H1 (cell line): ENCODE results near the gene TP63. TPM values are rescaled to one million over a fixed set of nuclear protein-coding genes. Genes with fewer than 3 reads are reported as not detected.

Experiments used
- CTCF ChIA-PET: fragments of 300-600 bp; sonication (Branson Sonifier 250); formaldehyde crosslinking; loops from one replicate; lab custom pipeline; 2021; ENCODE audit not compliant: partially characterized antibody; lab: Charles Lee
- POLR2A ChIA-PET: fragments of 300-600 bp; sonication (Branson Sonifier 250); formaldehyde crosslinking; loops from one replicate; lab custom pipeline; 2021; ENCODE audit warnings: inconsistent platforms; ENCODE audit not compliant: partially characterized antibody; lab: Charles Lee
- DNase-seq, 2 experiments: peaks; one replicate each; pipeline versions ENCODE4 v3.0.0 to v3.0.0-alpha.2; 2010 to 2022; ENCODE audit warnings: low spot score in 2 of 2, low read depth in 1 of 2, mixed read lengths in 1 of 2
- FAIRE-seq: peaks from 2 replicates; lab custom pipeline; 2011; peaks lifted over from hg19 to GRCh38; lab: Jason Lieb, UNC
- H2AFZ ChIP-seq: 2 replicates; pipeline ENCODE4 v1.8.1; 2012; ENCODE audit warnings: low read length, inconsistent platforms
- H2AK5ac ChIP-seq: 2 replicates; pipeline ENCODE4 v1.6.1; 2013; ENCODE audit warnings: low read depth, low read length
- H2BK120ac ChIP-seq: replicated peaks from 2 replicates; pipeline ENCODE3; 2013; ENCODE audit warnings: low read depth, low read length, inconsistent platforms
- H2BK12ac ChIP-seq: 2 replicates; pipeline ENCODE4 v1.6.1; 2013; ENCODE audit warnings: low read depth, low read length
- H2BK15ac ChIP-seq: 2 replicates; pipeline ENCODE4 v1.6.1; 2013; ENCODE audit warnings: low read length
- H2BK20ac ChIP-seq: 2 replicates; pipeline ENCODE4 v1.6.1; 2013; ENCODE audit warnings: low read length
- H2BK5ac ChIP-seq: 2 replicates; pipeline ENCODE4 v1.6.1; 2013; ENCODE audit warnings: low read depth, low read length
- H3K14ac ChIP-seq: 2 replicates; pipeline ENCODE4 v1.6.1; 2013; ENCODE audit warnings: inconsistent platforms; ENCODE audit not compliant: insufficient read length
- H3K18ac ChIP-seq: 2 replicates; pipeline ENCODE4 v1.6.1; 2013; ENCODE audit warnings: low read length; ENCODE audit errors: extremely low read depth
- H3K23ac ChIP-seq: 2 replicates; pipeline ENCODE4 v1.6.1; 2013; ENCODE audit warnings: inconsistent platforms; ENCODE audit not compliant: insufficient read length
- H3K23me2 ChIP-seq: 2 replicates; pipeline ENCODE4 v1.6.1; 2013; ENCODE audit warnings: low read depth, low read length
- H3K27ac ChIP-seq: 2 replicates; pipeline ENCODE4 v1.6.1; 2011; ENCODE audit warnings: low read depth, low read length, inconsistent platforms
- H3K27me3 ChIP-seq, 4 experiments: replicated peaks in 1 of 4; 1 replicate in 1 of 4; 2 replicates in 3 of 4; pipeline versions ENCODE4 v1.6.1 to v1.8.1; 2011 to 2013; ENCODE audit warnings: low read length in 3 of 4, mild to moderate bottlenecking in 3 of 4, inconsistent platforms in 2 of 4, mixed read lengths in 2 of 4, moderate library complexity in 1 of 4; ENCODE audit not compliant: control insufficient read depth in 3 of 4, insufficient read depth in 3 of 4; ENCODE audit errors: extremely low read depth in 1 of 4
- H3K36me3 ChIP-seq, 4 experiments: 2 replicates each; pipeline versions ENCODE4 v1.6.1 to v1.8.1; 2011 to 2013; ENCODE audit warnings: mild to moderate bottlenecking in 4 of 4, low read length in 3 of 4, moderate library complexity in 2 of 4, control low read depth in 1 of 4, inconsistent platforms in 1 of 4; ENCODE audit not compliant: insufficient read depth in 4 of 4, control insufficient read depth in 2 of 4
- H3K4ac ChIP-seq: replicated peaks from 2 replicates; pipeline ENCODE3; 2013; ENCODE audit warnings: low read length, low read depth, mixed read lengths, inconsistent platforms; ENCODE audit not compliant: insufficient read length
- H3K4me1 ChIP-seq, 4 experiments: replicated peaks in 1 of 4; 1 replicate in 1 of 4; 2 replicates in 3 of 4; pipeline versions ENCODE4 v1.6.1 to v1.8.1; 2011 to 2013; ENCODE audit warnings: low read length in 3 of 4, inconsistent platforms in 2 of 4, mixed read lengths in 1 of 4; ENCODE audit not compliant: insufficient read depth in 4 of 4, control insufficient read depth in 3 of 4
- H3K4me2 ChIP-seq, 2 experiments: 2 replicates each; pipeline versions ENCODE4 v1.6.1 to v1.8.1; 2011 to 2013; ENCODE audit warnings: low read depth in 2 of 2, low read length in 2 of 2, control low read depth in 1 of 2, inconsistent platforms in 1 of 2, mild to moderate bottlenecking in 1 of 2; ENCODE audit not compliant: insufficient read depth in 1 of 2
- H3K4me3 ChIP-seq, 4 experiments: fragments of 200-600, 300-600 bp in 1 of 4; sonication (generic), shearing (Covaris generic), sonication (Bioruptor Twin) in 1 of 4; 2 replicates each; pipeline versions ENCODE4 v1.5.1 to v1.8.1; 2011 to 2016; ENCODE audit warnings: low read length in 4 of 4, low read depth in 3 of 4, control low read depth in 2 of 4, inconsistent platforms in 2 of 4, mild to moderate bottlenecking in 2 of 4, mixed read lengths in 1 of 4, moderate library complexity in 1 of 4; ENCODE audit not compliant: insufficient read depth in 2 of 4; ENCODE audit errors: extremely low read depth in 1 of 4
- H3K56ac ChIP-seq: replicated peaks from 2 replicates; pipeline ENCODE3; 2013; ENCODE audit warnings: low read depth, mild to moderate bottlenecking, mixed read lengths, low read length, inconsistent platforms; ENCODE audit not compliant: insufficient read length
- H3K79me1 ChIP-seq: 2 replicates; pipeline ENCODE4 v1.6.1; 2013; ENCODE audit warnings: low read depth, low read length, control low read depth
- H3K79me2 ChIP-seq, 2 experiments: 2 replicates each; pipeline versions ENCODE4 v1.6.1 to v1.8.1; 2012 to 2013; ENCODE audit warnings: low read length in 2 of 2, mild to moderate bottlenecking in 2 of 2, inconsistent platforms in 1 of 2; ENCODE audit not compliant: insufficient read depth in 2 of 2, control insufficient read depth in 1 of 2
- H3K9ac ChIP-seq, 4 experiments: replicated peaks in 1 of 4; 1 replicate in 1 of 4; 2 replicates in 3 of 4; pipeline versions ENCODE4 v1.6.1 to v1.8.1; 2011 to 2013; ENCODE audit warnings: low read depth in 3 of 4, low read length in 3 of 4, control low read depth in 2 of 4, mild to moderate bottlenecking in 2 of 4, moderate library complexity in 2 of 4, inconsistent platforms in 1 of 4; ENCODE audit errors: extremely low read depth in 1 of 4
- H3K9me3 ChIP-seq, 2 experiments: 2 replicates each; pipeline versions ENCODE4 v1.6.1 to v1.8.1; 2012 to 2013; ENCODE audit warnings: mild to moderate bottlenecking in 2 of 2, moderate library complexity in 2 of 2, control low read depth in 1 of 2, inconsistent platforms in 1 of 2, low read depth in 1 of 2, low read length in 1 of 2, mixed read lengths in 1 of 2; ENCODE audit not compliant: insufficient read depth in 2 of 2
- H4K20me1 ChIP-seq, 2 experiments: replicated peaks in 1 of 2; 2 replicates each; pipeline versions ENCODE3 to v1.8.1; 2011 to 2013; ENCODE audit warnings: inconsistent platforms in 2 of 2, low read length in 2 of 2, mild to moderate bottlenecking in 1 of 2; ENCODE audit not compliant: insufficient read depth in 2 of 2, control insufficient read depth in 1 of 2
- H4K5ac ChIP-seq: 2 replicates; pipeline ENCODE4 v1.6.1; 2013; ENCODE audit warnings: low read length, low read depth, mixed read lengths, inconsistent platforms; ENCODE audit not compliant: insufficient read length
- H4K8ac ChIP-seq: 2 replicates; pipeline ENCODE4 v1.8.0; 2013; ENCODE audit warnings: mild to moderate bottlenecking, moderate library complexity, low read length, inconsistent platforms; ENCODE audit not compliant: insufficient read depth; ENCODE audit errors: extremely low read depth
- H4K91ac ChIP-seq: replicated peaks from 2 replicates; pipeline ENCODE3; 2013; ENCODE audit warnings: low read length, mixed read lengths, inconsistent platforms; ENCODE audit not compliant: insufficient read length
- CHD2 ChIP-seq: IDR thresholded peaks from 2 replicates; pipeline ENCODE4 v1.6.1; 2012; ENCODE audit warnings: low read length, improper control_type of control experiment
- KDM4A ChIP-seq: IDR thresholded peaks from one replicate; pipeline ENCODE4 v1.7.1; 2012; ENCODE audit warnings: low read depth, mild to moderate bottlenecking, moderate library complexity, low read length, inconsistent platforms; ENCODE audit not compliant: severe bottlenecking
- RAD21 ChIP-seq, 2 experiments: IDR thresholded peaks in 1 of 2; conservative IDR thresholded peaks in 1 of 2; 2 replicates each; pipeline ENCODE4 v1.6.1; 2011; ENCODE audit warnings: low read depth in 2 of 2, low read length in 2 of 2, improper control_type of control experiment in 1 of 2, inconsistent platforms in 1 of 2, mild to moderate bottlenecking in 1 of 2, moderate library complexity in 1 of 2
- RNF2 ChIP-seq: fragments of 200-900, 300-1000 bp; sonication (generic); IDR thresholded peaks from 2 replicates; pipeline ENCODE4 v1.7.1; 2016; ENCODE audit warnings: borderline replicate concordance, low read depth, mild to moderate bottlenecking, antibody characterized with exemption, low read length; ENCODE audit not compliant: poor library complexity, severe bottlenecking; ENCODE audit errors: missing control alignments
- SIN3A ChIP-seq, 2 experiments: IDR thresholded peaks in 1 of 2; conservative IDR thresholded peaks in 1 of 2; 2 replicates each; pipeline ENCODE4 v1.6.1; 2011 to 2012; ENCODE audit warnings: low read length in 2 of 2, improper control_type of control experiment in 1 of 2, low read depth in 1 of 2, mild to moderate bottlenecking in 1 of 2
- WGBS, 2 experiments: shearing (Covaris generic) in 1 of 2; methylation state at CpG; one replicate each; pipeline versions ENCODE4 v1.1.6 to v1.1.7; 2013 to 2015; ENCODE audit warnings: low lambda C conversion rate in 2 of 2, mixed read lengths in 2 of 2, inconsistent platforms in 1 of 2, low coverage in 1 of 2, missing lambda C conversion rate in 1 of 2; ENCODE audit not compliant: insufficient replicate concordance in 2 of 2, insufficient coverage in 1 of 2, insufficient read length in 1 of 2; ENCODE audit errors: extremely low coverage in 1 of 2, missing lambda C conversion rate in 1 of 2; 5-methylcytosine and 5-hydroxymethylcytosine counted together
- polyA plus RNA-seq, 7 experiments: library from polyadenylated mRNA; depleted of rRNA in 3 of 7; stranded (reverse) in 5 of 7; unstranded in 2 of 7; fragments of >200 nt in 5 of 7; fragments of 200-250 nt in 2 of 7; gene quantifications; 1 replicate in 5 of 7; 2 replicates in 1 of 7; 4 replicates in 1 of 7; pipeline versions ENCODE4 v1.2.1 to v1.2.3, GENCODE V29; 2011 to 2013; ENCODE audit warnings: missing spikeins in 2 of 7, mixed read lengths in 2 of 7
- total RNA-seq: library from RNA; stranded (reverse); fragmentation: NEBNext Ultra II Directional; extraction: Animal tissue kit (Norgen Biotek cat#: 25700); gene quantifications from 2 replicates; pipeline ENCODE4 v1.2.1, GENCODE V29; 2021
- TF ChIP-seq, protein P1 (sequence below): IDR thresholded peaks from 2 replicates; pipeline ENCODE4 v1.6.1; 2012; ENCODE audit warnings: inconsistent platforms

Gene TP63
- total and polyA plus RNA-seq, 2 of the 8 experiments (the other 6 are each of a cell fraction or from before 2014, with no cell fraction given): not detected

GRCh38 chr3:189941679-189942078 lies 310.5 kb downstream of the TP63 start:
- no peak overlapping the region for H3K4me2 ChIP-seq

More at GRCh38 chr3:189941679-189942078, 310.5 kb downstream of the TP63 start:
- Histone ChIP-seq H3K23me2 (no peaks in the 10 kb centered on the region; the same call in 1 of the 2 replicates), H3K23ac (no peak overlapping the region), H2AK5ac (no peak overlapping the region), H3K4ac (no peak overlapping the region), H3K9me3 (no peaks in the 10 kb centered on the region), H3K9ac (no peak overlapping the region), H2AFZ (0 out of 2 replicates have a peak overlapping the region, but pooled peaks have one; percentile 59), H3K56ac (no peak overlapping the region), H3K27ac (no peak overlapping the region), H3K27me3 (no peaks in the 10 kb centered on the region), H4K91ac (no peak overlapping the region), H2BK12ac (no peak overlapping the region), H4K20me1 (no peaks in the 10 kb centered on the region), H4K5ac (no peak overlapping the region), H2BK5ac (no peak overlapping the region), H2BK120ac (no peak overlapping the region), H3K14ac (no peak overlapping the region), H4K8ac (no peak overlapping the region), H3K4me1 (no peaks in the 10 kb centered on the region), H3K36me3 (no peaks in the 10 kb centered on the region), H2BK20ac (no peak overlapping the region), H3K79me1 (no peaks in the 10 kb centered on the region), H3K4me3 (no peak overlapping the region), H3K79me2 (no peaks in the 10 kb centered on the region), H2BK15ac (no peak overlapping the region), H3K18ac (no peak overlapping the region)
- CTCF ChIA-PET: interaction anchor here (1.2 to 2.3 kb wide), 8 partner anchors 9 to 674 kb away, joined by 3 to 9 read pairs (median 5); no protein-coding TSS in a partner anchor
- FAIRE-seq (no peak), DNase-seq (no peak)
- POLR2A ChIA-PET: no interaction called here
- no peak for TF ChIP-seq KDM4A
- no peak for TF ChIP-seq SIN3A (conservative IDR thresholded peaks at IDR 0.05 in 1 of 2, IDR thresholded peaks at IDR 0.05 in 1 of 2; ENCODE audit: low read depth in 1 of 2, low read length in 2 of 2)
- no peak for TF ChIP-seq RNF2
- TF ChIP-seq RAD21 (IDR thresholded peaks at IDR 0.05 in 1 of 2, conservative IDR thresholded peaks at IDR 0.05 in 1 of 2; ENCODE audit: low read depth in 2 of 2, low read length in 2 of 2): no peak
- TF ChIP-seq CHD2: no peak
- TF ChIP-seq, protein P1, sequence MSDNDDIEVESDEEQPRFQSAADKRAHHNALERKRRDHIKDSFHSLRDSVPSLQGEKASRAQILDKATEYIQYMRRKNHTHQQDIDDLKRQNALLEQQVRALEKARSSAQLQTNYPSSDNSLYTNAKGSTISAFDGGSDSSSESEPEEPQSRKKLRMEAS: no peak
- WGBS, 2 experiments: 93% methylated on average over 2 of the region's 2 CpGs; no CpG with 5 or more reads in 1 of the 2 experiments
